SKM-1 treated with dmso at 0.1 percent for 144 hours (cell line): ENCODE data around the gene LRRC14B.
"Not testable (repeated sequence)": the region's sequence is repeated elsewhere in the genome, so short reads cannot be mapped to it uniquely, and the experiment has no call there.

Experiments
- DNase-seq: peaks from one replicate; lab custom pipeline; 2025; ENCODE audit not compliant: unreplicated experiment; lab: John Stamatoyannopoulos, UW

LRRC14B gene

GRCh38 chr5:190366-191035 lies 794 bp upstream of the LRRC14B start:
- DNase-seq, result no peak

DNA sequence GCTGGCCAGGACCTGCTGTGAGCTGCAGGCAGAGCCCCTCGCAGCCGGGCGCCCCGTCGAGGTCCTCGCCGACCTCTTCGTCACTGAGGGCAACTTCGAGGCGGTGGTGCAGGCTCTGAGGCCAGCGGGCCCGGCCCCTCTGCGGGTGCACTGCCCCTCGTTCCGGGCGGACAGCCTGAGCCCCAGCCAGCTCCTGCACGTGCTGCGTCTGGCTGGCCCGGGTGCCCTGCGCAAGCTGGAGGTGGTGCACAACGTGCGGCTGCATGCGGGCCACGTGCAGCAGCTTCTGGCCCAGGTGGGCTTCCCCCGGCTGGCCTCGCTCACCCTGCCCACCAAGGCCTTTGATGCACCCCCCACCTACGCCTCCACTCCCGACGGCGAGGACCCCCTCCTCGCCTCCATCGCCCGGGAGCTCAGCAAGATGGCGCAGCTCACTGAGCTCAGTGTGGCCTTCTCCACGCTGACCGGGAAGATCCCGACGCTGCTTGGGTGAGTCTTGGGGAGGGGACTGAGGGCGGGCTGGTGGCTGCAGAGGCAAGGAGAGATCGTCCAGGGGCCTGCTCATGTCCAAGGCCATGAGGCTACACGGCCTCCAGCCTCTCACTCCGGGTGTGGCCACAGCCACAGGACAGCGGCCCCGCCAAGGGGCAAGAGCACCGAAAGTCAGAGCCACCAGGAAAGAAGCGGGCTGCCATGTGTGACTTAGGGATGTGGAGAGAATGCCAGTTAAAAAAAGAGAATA lies 825 bp downstream of the LRRC14B start:
- no peak for DNase-seq

DNA sequence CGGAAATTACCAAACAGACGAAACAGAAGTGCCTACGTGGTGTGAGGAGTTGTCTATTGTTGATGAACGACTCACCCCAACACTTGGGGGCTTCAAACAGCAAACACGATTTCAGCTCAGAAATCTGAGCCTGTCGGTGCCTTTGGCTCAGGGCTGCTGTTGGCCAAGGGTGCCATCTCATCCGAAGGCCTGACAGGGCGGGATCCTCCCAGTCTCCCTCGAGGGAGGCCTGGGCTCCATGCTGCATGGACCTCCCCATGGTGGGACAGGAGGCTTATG lies 1.3 kb downstream of the LRRC14B start:
- no peak for DNase-seq

- DNase-seq, result no peak
Observed at GRCh38 chr5:192970-193831, 1.9 kb downstream of the LRRC14B start.

DNA sequence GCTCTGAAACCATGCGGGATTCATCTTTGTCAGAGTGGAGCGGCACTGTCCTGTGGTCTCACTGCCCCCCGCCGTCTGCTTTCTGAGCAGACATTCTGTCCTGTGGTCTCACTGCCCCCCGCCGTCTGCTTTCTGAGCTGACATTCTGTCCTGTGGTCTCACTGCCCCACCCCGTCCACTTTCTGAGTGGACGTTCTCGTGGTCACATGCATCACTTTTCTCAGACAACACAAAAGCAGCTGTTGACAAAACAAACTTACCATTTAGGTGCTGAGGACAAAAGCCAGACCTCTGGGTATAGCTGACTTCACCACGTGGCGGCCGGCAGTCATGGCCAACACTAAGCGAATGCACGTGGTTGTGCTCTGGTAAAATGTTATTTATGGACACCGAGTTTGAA lies 2.8 kb downstream of the LRRC14B start:
- no peak for DNase-seq

- no peak for DNase-seq
Observed at GRCh38 chr5:194603-195209, 3.4 kb downstream of the LRRC14B start.

DNA sequence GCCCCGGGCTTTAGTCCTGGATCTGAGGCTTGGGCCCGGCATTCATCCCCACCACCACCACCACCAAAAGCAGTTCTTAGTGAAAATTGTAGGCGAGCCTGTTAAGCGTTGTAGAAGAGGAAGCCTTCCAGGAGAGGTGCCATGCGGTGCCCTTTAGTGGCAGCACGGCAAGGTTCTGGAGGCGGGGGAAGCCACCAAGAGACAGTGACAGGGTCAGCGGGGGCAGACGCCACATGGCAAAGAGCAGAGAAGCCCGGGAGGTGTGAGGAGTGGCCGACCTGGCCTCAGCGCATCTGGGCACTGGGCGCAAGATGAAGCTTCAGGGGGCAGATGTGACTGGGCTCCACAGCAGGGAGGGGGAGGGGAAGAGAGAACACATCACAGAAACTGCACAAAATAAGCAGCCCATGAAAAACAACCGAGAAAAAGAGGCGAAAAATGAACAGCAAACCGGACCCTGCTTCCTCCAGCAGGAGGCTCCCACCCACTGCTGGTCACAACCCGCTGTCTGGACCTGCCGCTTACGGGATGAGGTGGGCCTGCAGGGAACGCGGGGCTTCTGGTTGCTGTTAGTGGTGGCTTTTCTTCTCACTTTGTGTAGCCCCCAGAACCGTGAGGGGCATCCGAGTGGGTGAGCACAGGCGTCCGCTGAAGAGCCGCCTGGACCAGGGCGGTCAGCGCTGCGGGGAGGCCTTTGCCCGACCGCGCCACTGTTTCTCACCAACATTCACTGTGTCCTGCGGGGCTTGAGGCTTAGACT lies 4.3 kb downstream of the LRRC14B start:
- DNase-seq, result no peak

GRCh38 chr5:196350-196749 lies 5.1 kb downstream of the LRRC14B start:
- DNase-seq, result no peak

DNA sequence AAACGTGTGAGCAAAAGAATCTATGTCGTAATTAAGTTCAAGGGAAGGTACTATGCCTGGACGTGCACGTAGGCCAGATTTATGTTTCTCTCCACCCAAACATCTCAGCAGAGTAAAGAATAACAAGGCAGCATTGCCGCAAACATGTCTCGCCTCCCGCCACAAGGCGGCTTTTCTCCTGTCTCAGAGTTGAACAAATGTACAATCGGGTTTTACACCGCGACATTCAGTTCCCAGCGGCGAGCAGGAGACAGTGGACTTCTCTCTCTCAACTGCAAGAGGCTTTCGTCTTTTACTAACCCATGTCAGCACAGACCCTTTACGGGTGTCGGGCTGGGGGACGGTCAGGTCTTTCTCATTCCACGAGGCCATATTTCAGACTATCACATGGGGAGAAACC lies 5.7 kb downstream of the LRRC14B start:
- DNase-seq, result not testable (repeated sequence)

DNA sequence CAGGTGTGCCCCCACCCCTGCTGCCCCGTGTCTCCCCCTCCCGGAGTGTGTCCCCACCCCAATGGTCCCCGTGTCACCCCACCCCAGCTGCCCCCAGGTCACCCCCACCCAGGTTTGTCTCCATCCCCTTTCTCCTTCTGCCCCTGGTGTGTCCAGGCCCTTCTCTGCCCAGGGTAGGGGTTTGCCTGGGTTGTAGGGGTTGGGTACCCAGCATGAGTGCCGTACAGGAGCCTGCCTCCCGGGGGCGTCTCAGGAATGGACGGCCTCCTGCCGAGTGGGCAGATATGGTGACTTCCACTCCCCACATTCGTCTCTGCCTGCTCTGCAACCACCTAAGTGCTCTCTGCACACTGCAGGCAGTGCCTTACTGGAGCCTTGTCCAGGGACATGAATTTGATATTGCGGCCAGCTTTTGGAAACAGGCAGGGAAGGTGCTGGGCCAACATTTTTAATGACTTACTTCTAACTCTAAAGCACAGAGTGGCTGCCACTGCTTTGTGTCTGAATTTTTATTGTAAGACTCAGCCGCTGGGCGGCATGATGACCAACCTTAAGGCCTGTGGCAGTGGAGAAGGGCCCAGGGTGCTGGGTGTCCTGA lies 6.7 kb downstream of the LRRC14B start:
- DNase-seq, result no peak

DNA sequence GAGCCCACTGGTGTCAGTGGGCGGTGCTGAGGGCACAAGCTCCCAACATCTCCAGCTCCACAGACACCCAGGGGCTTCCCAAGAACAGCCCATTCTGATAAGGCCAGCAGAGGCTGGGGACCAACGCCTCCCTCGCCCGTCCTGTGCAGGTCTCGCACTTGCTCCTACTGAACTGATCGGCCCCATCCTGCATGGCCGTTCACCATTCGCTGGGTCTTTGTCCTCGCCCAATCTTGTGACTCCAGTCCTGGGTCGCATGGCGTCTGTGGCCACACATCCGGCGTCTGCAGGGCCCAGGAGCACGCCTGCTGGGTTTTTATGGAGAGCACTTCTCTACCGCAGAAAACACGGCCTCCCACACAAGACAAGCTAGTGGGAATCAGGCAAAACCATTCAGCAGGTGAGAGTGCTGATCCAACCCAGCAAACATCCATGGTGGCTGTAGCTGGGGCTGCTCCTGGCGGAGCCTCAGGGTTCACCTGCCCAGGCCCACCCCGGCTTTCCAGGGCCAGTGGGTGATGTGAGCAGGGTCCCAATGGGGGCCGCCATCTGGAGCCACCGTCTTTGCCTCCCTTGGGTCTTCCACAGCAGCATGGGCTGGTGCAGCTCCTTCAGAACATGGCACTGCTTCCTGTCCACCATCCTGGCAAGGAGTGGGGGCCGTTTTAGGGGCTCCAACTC lies 7.4 kb downstream of the LRRC14B start:
- DNase-seq, result no peak

DNA sequence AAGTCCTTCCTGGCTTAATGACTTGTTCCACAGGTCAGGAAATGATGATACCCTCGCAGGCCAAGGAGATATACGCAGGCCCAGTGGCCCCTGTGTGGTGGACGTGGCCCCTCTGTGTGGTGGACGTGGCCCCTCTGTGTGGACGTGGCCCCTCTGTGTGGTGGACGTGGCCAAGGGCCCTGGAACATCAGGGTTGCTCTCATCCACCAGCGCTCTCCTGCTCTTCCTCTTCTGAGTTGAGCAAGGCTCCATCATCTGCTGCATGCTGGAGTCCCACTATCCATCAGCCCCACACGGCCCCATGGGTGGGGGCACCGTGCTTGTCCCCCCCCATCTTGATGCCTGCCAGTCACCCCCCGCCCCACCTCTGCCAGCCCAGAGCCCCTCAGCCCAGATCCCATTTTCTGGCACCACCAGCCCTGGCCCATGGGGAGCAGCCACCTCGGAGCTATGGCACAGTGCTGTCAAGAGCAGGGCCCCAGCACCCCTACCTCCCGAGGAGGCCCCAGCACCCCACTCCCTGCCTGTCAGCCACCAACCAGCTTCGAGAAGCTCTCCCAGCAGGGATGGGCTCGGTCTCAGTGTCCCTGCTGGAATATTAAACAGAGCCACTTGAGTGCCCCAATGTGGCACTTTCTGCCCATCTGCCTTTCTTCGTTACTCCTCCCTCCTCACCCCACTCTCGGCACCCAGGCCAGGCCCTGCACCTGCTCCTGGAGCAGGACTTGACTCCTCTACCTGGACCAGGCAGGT lies 8.1 kb downstream of the LRRC14B start:
- no peak for DNase-seq

- DNase-seq, result no peak
Observed at GRCh38 chr5:199950-200645, 8.8 kb downstream of the LRRC14B start.

DNA sequence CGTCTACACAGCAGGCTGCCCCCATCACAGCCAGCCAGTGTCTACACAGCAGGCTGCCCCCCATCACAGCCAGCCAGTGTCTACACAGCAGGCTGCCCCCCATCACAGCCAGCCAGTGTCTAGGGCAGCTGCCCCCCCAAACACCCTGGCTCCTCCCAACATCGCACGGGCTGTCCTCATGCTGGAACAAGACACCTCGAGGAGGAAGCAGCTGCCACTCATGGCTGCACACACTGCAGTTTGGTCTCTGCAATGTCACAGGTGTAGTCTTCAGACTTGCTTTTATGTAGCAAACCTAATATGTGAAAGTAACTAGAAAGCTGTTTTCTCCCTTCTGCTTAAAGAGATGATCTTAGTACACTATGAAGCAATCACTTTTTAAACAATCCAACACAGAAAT lies 9.7 kb downstream of the LRRC14B start:
- DNase-seq, result no peak

DNA sequence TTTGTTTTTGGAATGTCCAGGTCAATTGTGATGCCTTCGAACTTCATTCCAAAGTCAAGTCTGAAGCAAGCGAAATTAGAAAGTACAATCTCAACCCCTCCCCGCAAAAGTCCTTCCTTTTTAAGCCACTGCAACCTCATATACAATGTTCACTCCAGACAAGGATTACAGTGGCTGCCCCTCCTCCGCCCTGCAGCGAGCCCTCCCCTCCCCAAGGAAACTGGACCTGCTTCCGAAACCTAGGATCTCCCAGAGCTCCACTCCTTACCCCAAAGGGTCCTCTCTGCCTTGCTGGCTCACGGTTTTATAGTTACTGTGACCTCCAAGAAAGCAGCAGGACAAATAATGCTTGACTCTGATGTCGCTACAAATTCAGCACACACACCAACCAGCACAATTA lies 10.4 kb downstream of the LRRC14B start:
- DNase-seq, result no peak

DNA sequence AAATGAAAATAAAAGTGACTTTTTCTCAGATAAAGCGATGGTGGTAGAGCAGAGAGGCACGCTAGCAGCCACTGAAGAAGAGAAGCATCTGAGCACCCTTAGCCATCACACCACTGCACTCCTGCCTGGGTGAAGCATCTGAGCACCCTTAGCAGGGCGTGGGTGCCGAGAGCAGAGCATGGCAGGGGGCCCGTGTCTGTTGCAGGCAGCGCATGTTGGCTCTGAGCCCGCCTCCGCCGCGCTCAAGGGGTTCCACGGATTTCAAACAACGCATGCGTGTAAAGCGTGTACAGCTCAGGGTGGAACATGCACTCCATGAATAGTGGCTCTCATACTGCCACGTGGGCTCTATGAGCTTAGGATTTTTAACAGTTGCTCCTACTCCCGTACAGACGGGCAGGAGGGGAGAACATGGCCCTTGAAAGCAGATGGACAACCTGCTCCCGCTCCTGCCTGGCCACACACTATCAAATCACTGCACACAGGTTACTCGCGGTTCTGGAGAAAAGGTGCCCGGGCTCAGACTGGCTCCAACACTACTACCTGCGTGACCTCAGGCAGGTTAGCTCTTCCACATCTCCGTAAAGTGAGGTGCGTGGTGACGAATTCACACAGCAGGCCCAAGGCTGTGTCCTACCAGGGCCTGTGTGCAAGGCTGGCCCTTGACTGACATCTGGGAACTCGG lies 12.1 kb downstream of the LRRC14B start:
- no peak for DNase-seq

GRCh38 chr5:204001-204400 lies 12.7 kb downstream of the LRRC14B start:
- DNase-seq, result no peak

- no peak for DNase-seq
Observed at GRCh38 chr5:204462-204861, 13.2 kb downstream of the LRRC14B start.
